Breast epithelium (tissue), 4 donors: ENCODE results near the gene COA3. TPM values are rescaled to one million over a fixed set of nuclear protein-coding genes. Genes with fewer than 3 reads are reported as not detected.
A peak's percentile ranks its signal among the peaks of the same experiment; 100 is the strongest.

Source experiments
- DNase-seq, 2 donors: peaks; one replicate each; pipeline ENCODE4 v3.0.0-alpha.2; 2019; ENCODE audit warnings: low spot score in 2 of 2
- H3K27ac ChIP-seq, 2 donors: fragments of 200-600 bp; sonication (generic) in 1 of 2; one replicate each; pipeline ENCODE4 v1.5.1; 2016 to 2019; ENCODE audit warnings: mild to moderate bottlenecking in 1 of 2
- H3K27me3 ChIP-seq, 2 donors: fragments of 200-600 bp; sonication (generic) in 1 of 2; one replicate each; pipeline versions ENCODE4 v1.5.1 to v1.6.0; 2017 to 2019; ENCODE audit warnings: control low read depth in 1 of 2, mild to moderate bottlenecking in 1 of 2
- H3K36me3 ChIP-seq: fragments of 200-600 bp; one replicate; pipeline ENCODE4 v1.5.1; 2019
- H3K4me1 ChIP-seq, 2 donors: fragments of 200-600 bp; sonication (generic); one replicate each; pipeline ENCODE4 v1.5.1; 2016 to 2019; ENCODE audit warnings: control low read depth in 1 of 2
- H3K4me3 ChIP-seq, 3 donors: fragments of 200-600 bp; sonication (generic); 1 replicate in 2 of 3; 2 replicates in 1 of 3; pipeline ENCODE4 v1.5.1; 2016 to 2019; ENCODE audit warnings: mild to moderate bottlenecking in 3 of 3, moderate library complexity in 2 of 3
- H3K9me3 ChIP-seq, 2 donors: fragments of 200-600 bp; sonication (generic) in 1 of 2; one replicate each; pipeline ENCODE4 v1.5.1; 2016 to 2019; ENCODE audit warnings: control low read depth in 1 of 2
- POLR2A ChIP-seq: fragments of 450-650 bp; IDR thresholded peaks from one replicate; pipeline ENCODE4 v1.6.1; 2016; ENCODE audit warnings: antibody characterized with exemption, mild to moderate bottlenecking, moderate library complexity
- POLR2AphosphoS5 ChIP-seq, 3 donors: sonication (generic); formaldehyde crosslinking; IDR thresholded peaks; one replicate each; pipeline ENCODE4 v1.6.1; 2017; ENCODE audit warnings: antibody characterized with exemption in 3 of 3
- intact Hi-C: fragments of 100-400 bp; cut with DNase I; formaldehyde crosslinking; loops from one replicate; pipeline ENCODE4 v1.15.1; 2023; ENCODE audit warnings: low total_unique reads
- total RNA-seq, 3 donors: library from RNA; depleted of rRNA; stranded (reverse); fragments of >200 nt; gene quantifications; one replicate each; pipeline ENCODE4 v1.1.0, GENCODE V29; 2016
- TF ChIP-seq, protein P1 (sequence below), 3 donors: fragments of 450-650 bp; IDR thresholded peaks; one replicate each; pipeline ENCODE4 v1.5.1; 2016 to 2017; ENCODE audit warnings: antibody characterized with exemption in 3 of 3, mild to moderate bottlenecking in 3 of 3, moderate library complexity in 3 of 3

The COA3 gene
- total RNA-seq, 3 donors from 2014 or later = 52.6 to 74.1 (median 72.8) TPM

GRCh38 chr17:42766124-42766523 is 32.4 kb downstream of the COA3 start:
- TF ChIP-seq, protein P1, sequence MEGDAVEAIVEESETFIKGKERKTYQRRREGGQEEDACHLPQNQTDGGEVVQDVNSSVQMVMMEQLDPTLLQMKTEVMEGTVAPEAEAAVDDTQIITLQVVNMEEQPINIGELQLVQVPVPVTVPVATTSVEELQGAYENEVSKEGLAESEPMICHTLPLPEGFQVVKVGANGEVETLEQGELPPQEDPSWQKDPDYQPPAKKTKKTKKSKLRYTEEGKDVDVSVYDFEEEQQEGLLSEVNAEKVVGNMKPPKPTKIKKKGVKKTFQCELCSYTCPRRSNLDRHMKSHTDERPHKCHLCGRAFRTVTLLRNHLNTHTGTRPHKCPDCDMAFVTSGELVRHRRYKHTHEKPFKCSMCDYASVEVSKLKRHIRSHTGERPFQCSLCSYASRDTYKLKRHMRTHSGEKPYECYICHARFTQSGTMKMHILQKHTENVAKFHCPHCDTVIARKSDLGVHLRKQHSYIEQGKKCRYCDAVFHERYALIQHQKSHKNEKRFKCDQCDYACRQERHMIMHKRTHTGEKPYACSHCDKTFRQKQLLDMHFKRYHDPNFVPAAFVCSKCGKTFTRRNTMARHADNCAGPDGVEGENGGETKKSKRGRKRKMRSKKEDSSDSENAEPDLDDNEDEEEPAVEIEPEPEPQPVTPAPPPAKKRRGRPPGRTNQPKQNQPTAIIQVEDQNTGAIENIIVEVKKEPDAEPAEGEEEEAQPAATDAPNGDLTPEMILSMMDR (IDR thresholded peaks at IDR 0.05) = no peak
- TF ChIP-seq POLR2A (no peak), POLR2AphosphoS5 (IDR thresholded peaks at IDR 0.05) (no peak)
- H3K27ac ChIP-seq = no peak overlapping the region
- no peak overlapping the region for H3K4me3 ChIP-seq
- H3K9me3 ChIP-seq = no peaks in the 10 kb centered on the region
- intact Hi-C loops = no loop called here
- no peaks in the 10 kb centered on the region for H3K4me1 ChIP-seq
- no peaks in the 10 kb centered on the region for H3K27me3 ChIP-seq
- no peaks in the 10 kb centered on the region for H3K36me3 ChIP-seq
- DNase-seq = no peak

DNA sequence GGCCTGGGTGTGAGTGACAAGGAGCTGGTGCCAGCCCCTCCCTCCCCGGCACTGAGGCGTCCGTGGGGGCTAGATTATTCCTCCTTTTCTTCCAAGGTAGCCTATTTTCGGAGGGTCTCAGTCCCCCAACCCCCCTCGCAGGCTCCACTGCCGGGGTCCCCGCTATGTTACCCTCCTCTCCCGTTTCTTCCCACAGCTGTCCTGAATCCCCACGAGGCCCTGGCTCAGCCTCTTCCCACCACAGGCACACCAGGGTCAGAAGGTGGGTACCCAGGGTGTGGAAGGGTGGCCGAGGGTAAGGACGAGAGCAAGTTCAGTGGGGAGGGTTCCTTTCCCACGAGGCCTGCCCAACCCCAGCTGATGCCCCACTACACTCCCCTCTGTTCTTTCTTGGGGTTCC is 36.9 kb downstream of the COA3 start:
- DNase-seq = no peak
- Histone ChIP-seq H3K27me3 (no peaks in the 10 kb centered on the region), H3K36me3 (no peaks in the 10 kb centered on the region), H3K4me3 (peak overlapping the region; percentile 62 to 81 (median 71)), H3K4me1 (no peaks in the 10 kb centered on the region), H3K9me3 (no peaks in the 10 kb centered on the region), H3K27ac (peak overlapping the region; percentile 68 to 72)
- TF ChIP-seq, protein P1 (IDR thresholded peaks at IDR 0.05) = no peak
- TF ChIP-seq POLR2AphosphoS5 (IDR thresholded peaks at IDR 0.05) (no peak), POLR2A (no peak)
- intact Hi-C loops = no loop called here

DNA sequence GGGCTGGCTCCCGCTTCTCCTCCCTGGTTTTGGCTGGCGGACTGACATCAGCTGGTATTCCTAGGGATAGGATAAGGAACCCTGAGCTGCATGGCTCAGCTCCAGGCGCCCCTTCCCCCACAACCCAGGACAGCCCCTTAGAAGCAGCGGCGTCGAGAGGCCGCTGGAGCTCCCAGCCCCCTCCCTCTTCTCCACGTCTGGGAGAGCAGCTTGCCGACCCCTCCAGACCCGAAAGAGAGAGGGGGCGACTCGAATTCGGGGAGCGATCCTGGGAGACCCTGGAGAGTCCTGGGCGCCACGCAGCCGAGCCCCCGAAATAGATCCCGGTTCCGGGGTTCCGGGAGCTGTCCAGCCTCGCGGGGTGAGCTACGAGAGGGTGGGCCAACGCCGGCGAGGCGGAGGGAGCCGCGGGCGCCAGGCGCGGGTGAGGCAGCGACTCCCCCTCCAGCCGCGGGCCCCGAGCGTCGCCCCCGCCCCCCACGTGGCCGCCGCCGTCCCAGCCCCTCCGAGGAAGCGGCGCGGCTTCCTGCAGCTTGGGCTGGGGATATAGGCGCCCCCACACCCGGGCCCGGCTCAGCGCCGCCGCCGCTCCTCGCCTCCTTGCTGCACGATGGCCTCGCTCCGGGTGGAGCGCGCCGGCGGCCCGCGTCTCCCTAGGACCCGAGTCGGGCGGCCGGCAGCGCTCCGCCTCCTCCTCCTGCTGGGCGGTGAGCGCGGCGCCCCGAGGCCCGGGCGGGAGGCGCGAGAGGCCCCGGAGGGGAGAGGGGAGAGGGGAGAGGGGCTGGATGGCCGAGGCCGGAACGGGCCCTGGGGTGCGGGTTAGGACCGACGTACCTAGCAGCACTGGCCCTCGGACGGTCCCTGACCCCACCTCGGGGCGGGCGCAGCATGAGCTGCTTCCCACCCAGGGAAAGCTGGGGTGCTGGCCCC is 37.6 kb downstream of the COA3 start, which contains the start of gene RAMP2:
Gene RAMP2 (plus strand): TSS at position 576 of the 930 bp plus-strand sequence. CDS start 35 bp downstream, at position 611.
- intact Hi-C loops = no loop called here
- Histone ChIP-seq H3K27me3 (no peaks in the 10 kb centered on the region), H3K27ac (peak within 1 kb of the TSS; percentile 68 to 72), H3K9me3 (no peaks in the 10 kb centered on the region), H3K4me3 (peak within 1 kb of the TSS; percentile 62 to 81 (median 71)), H3K36me3 (no peaks in the 10 kb centered on the region), H3K4me1 (no peaks in the 10 kb centered on the region)
- no peak for TF ChIP-seq POLR2A
- TF ChIP-seq POLR2AphosphoS5 (IDR thresholded peaks at IDR 0.05) = no peak
- TF ChIP-seq, protein P1 (IDR thresholded peaks at IDR 0.05) = no peak
- no peak for DNase-seq

GRCh38 chr17:42759982-42760651 is 38.4 kb downstream of the COA3 start:
- Histone ChIP-seq H3K9me3 (no peaks in the 10 kb centered on the region), H3K36me3 (no peaks in the 10 kb centered on the region), H3K4me3 (peak overlapping the region; percentile 62 to 81 (median 71)), H3K4me1 (no peaks in the 10 kb centered on the region), H3K27me3 (no peaks in the 10 kb centered on the region), H3K27ac (peak overlapping the region; percentile 68 to 72)
- TF ChIP-seq, protein P1 (IDR thresholded peaks at IDR 0.05) = no peak
- TF ChIP-seq POLR2A = no peak
- no peak for TF ChIP-seq POLR2AphosphoS5 (IDR thresholded peaks at IDR 0.05)
- no peak for DNase-seq
- intact Hi-C loops = no loop called here

DNA sequence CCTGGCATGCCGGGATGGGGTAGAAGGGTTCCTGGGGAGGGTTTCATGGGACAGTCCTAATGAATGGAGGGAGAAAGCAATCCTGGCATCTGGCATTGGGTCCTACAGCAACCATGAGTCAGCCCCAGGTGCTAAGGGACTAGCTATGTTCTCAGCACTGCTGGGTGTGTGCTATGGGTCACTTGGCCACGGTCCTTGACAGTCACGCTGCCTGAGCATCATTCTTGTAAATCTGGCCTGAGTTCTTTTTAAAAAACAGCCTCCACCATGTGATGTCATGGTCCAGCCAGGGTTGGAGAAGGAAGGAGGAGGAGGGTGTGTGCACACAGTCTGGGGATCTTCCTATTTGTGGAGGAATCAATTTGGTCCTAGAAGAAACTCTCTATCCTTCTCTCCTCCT is 43.7 kb downstream of the COA3 start:
- no peaks in the 10 kb centered on the region for H3K36me3 ChIP-seq
- intact Hi-C loops = no loop called here
- peak overlapping the region; percentile 52 to 74 for H3K27ac ChIP-seq
- no peaks in the 10 kb centered on the region for H3K9me3 ChIP-seq
- H3K27me3 ChIP-seq = no peaks in the 10 kb centered on the region
- H3K4me1 ChIP-seq = no peaks in the 10 kb centered on the region
- H3K4me3 ChIP-seq = no peak overlapping the region
- no peak for DNase-seq
- TF ChIP-seq, protein P1 (IDR thresholded peaks at IDR 0.05) = no peak
- TF ChIP-seq POLR2AphosphoS5 (IDR thresholded peaks at IDR 0.05) = peak; percentile 25 to 89 (median 26)
- TF ChIP-seq POLR2A = no peak
